Activated naive CD4-positive, alpha-beta T cell treated with anti-CD3 and anti-CD28 coated beads, Interleukin-2, amount 50 U/mL, for 72 hours (primary cell): ENCODE measurements around the gene PHYKPL. TPM values are rescaled to one million over a fixed set of nuclear protein-coding genes. Genes with fewer than 3 reads are reported as not detected.

Experiments used
- ATAC-seq, 2 donors: fragments of 150-1000 bp; cut with Tn5 transposase; 2 replicates each; pipeline ENCODE4 v1.10.0; 2021; ENCODE audit warnings: mild to moderate bottlenecking in 2 of 2, moderate library complexity in 2 of 2
- DNase-seq, 2 donors: peaks; one replicate each; pipeline ENCODE4 v3.0.0; 2021 to 2022; ENCODE audit warnings: low spot score in 2 of 2
- H3K27ac Mint-ChIP-seq, 2 donors: one replicate each; pipeline ENCODE4 v1.8.0; 2022; ENCODE audit warnings: mild to moderate bottlenecking in 2 of 2, mixed read lengths in 2 of 2
- H3K36me3 Mint-ChIP-seq, 2 donors: one replicate each; pipeline ENCODE4 v1.8.0; 2022; ENCODE audit warnings: mixed read lengths in 2 of 2
- H3K9me3 Mint-ChIP-seq, 2 donors: one replicate each; pipeline ENCODE4 v1.8.0; 2022; ENCODE audit warnings: mixed read lengths in 2 of 2
- total RNA-seq, 2 donors: library from RNA; stranded (reverse); gene quantifications; one replicate each; pipeline ENCODE4 v1.2.3, GENCODE V29; 2022

Gene PHYKPL
- total RNA-seq, 2 donors from 2014 or later = 51.1 to 97.6 TPM

DNA sequence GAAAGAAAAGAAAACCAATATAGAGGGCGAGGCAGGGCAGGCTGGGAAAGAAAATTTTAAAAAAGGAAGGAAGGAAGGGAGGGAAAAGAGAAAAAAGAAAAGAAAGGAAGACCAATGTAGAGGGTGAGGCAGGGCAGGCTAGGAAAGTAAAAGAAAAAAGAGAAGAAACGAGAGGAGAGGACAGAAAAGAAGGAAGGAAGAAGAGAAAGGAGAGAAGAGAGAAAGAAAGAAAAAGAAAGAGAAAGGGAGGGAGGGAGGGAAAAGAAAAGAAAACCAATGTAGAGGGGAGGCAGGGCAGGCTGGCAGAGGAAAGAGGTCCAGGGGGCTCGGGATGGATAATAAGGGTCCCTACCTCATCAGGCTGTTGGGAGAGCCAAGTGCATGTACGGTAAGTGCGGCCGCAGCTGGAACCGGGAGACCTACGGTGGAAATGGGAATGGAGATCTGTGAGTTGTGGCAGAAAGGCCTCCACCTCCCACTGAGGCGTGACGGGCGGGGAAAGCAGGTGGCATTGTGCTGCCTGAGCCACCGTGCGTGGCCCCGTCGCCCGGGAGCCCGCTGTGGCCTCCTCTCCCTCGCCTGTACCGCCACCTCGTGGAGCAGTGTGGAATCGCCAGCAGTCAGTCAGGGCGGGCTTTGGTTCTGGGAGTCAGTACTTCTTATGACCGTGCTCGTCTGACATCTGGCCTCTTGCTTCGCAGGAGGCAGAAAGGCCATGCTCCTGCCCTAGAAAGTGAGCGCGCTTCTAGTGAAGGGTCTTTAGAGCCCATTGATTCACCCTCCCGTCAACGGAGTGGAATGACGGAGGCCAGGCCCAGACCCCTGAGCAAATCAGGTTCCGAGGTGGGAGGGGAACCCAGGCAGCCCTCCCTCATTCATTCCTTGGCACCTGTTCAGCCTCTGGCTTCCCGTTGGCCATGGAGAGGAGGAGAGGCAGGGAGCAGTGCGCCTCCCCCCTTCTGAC lies 68.5 kb downstream of the PHYKPL start:
- Mint-ChIP-seq H3K9me3 (no peaks in the 10 kb centered on the region), H3K36me3 (no peaks in the 10 kb centered on the region), H3K27ac (peak overlapping the region; percentile 41 to 65)
- DNase-seq (peak; percentile 86 to 99), ATAC-seq (peak; percentile 99)

DNA sequence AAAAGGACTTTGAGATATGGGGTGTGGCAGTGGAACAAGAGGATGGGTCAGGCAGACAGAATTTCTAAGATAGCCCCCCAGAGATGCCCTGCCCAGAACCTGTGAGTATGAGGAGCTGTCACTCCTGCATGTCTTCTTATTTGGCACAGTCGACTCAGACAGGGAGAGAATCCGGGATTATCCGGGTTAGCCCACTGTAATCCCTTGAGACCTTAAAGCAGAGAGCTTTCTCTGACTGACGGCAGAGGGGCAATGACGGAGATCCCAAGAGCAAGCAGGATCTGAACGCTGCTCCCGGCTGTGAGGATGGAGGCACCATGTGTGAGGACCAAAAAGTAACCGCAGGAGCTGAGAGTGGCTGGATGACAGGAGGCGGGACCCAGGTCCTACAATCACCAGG lies 70.1 kb downstream of the PHYKPL start:
- no peaks in the 10 kb centered on the region for H3K36me3 Mint-ChIP-seq
- H3K27ac Mint-ChIP-seq = no peak overlapping the region
- H3K9me3 Mint-ChIP-seq = no peaks in the 10 kb centered on the region
- DNase-seq = no peak
- ATAC-seq = no peak

DNA sequence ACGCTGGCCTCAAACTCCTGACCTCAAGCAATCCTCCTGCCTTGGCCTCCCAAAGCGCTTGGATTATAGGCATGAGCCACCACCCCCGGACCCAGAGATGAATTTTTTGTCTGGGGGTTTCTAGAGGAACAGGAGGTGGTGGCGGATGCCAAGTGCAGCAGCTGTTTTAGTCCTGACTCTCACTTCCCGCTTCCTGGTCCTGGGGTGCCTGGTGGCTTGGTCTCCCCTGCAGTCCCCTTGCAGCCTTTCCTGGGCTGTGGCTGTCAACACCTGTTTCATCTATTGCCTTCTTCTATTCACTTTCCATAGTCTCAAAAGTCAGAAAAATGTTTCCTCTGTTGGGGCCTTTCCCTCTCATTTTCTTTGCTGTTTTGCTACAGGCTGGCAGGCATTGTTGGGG lies 72.4 kb downstream of the PHYKPL start:
- DNase-seq (no peak), ATAC-seq (no peak)
- Mint-ChIP-seq H3K27ac (no peak overlapping the region), H3K9me3 (no peaks in the 10 kb centered on the region), H3K36me3 (no peaks in the 10 kb centered on the region)

Other genes starting within 250 kb of the PHYKPL start
- not detected for gene PROP1, start 236.6 kb downstream of the PHYKPL start, total RNA-seq
- gene N4BP3, start 119.3 kb downstream of the PHYKPL start, total RNA-seq = 1 to 10 TPM in 1 of 2 donors, under 1 TPM in 1; 0.80 to 5.7 TPM
- 10 to 100 TPM; 29.2 to 34.0 TPM for gene RMND5B, start 101.8 kb downstream of the PHYKPL start, total RNA-seq
- gene NHP2, start 78.9 kb downstream of the PHYKPL start, total RNA-seq = 100 to 1,000 TPM; 191 to 220 TPM
- not detected for gene GMCL2, start 45.4 kb downstream of the PHYKPL start, total RNA-seq
- 100 to 1,000 TPM; 232 to 253 TPM for gene HNRNPAB, start 28.3 kb downstream of the PHYKPL start, total RNA-seq